ENCODE measurements around the gene DCTN4. TPM values are rescaled to one million over a fixed set of nuclear protein-coding genes. Genes with fewer than 3 reads are reported as not detected.

Gene DCTN4
- total and polyA plus RNA-seq, 5 donors from 2014 or later = 7.7 to 85.8 (median 10.2) TPM

DNA sequence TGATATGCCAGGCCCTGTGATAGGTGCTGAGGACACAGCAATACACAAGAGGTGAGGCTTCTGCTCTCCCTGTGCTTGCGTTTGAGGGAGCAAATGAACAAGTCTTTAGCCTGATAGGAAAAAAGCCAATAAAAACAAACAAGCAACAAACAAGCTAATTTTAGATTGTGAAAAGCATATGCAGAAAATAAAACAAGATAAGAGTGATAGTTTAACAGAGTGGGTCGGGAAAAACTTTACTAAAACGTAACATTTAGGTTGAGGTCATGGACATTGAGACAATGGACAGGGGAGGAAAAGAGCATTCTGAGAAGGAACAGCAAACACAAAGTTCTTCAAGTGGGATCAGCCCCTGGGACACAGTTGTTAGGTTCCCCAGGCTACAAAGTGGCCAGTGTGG, 24.0 kb upstream of the DCTN4 start:
- H3K27ac ChIP-seq (ENCODE audit: insufficient read depth, low read length, poor library complexity, severe bottlenecking) = peak overlapping the region; percentile 73
- H3K27me3 ChIP-seq (ENCODE audit: control insufficient read depth, insufficient read depth, low read length) = no peaks in the 10 kb centered on the region
- peak overlapping the region; percentile 91 to 96 (median 95) for H3K27ac Mint-ChIP-seq
- H3K27me3 Mint-ChIP-seq = peaks cover 1% of the 10 kb centered on the region
- peaks cover 39% of the 10 kb centered on the region for H3K4me1 ChIP-seq (ENCODE audit: control insufficient read depth, insufficient read depth, low read length, poor library complexity, severe bottlenecking)
- no peaks in the 10 kb centered on the region for H3K36me3 ChIP-seq (ENCODE audit: control insufficient read depth, insufficient read depth, low read length)
- peak overlapping the region; percentile 64 for H3K4me3 ChIP-seq (ENCODE audit: low read depth, low read length)
- H3K4me3 Mint-ChIP-seq = peak overlapping the region; percentile 49 to 82 (median 76)
- no peaks in the 10 kb centered on the region for H3K9me3 ChIP-seq (ENCODE audit: control insufficient read depth in 2 of 2, low read length in 2 of 2)
- ATAC-seq (ENCODE audit: low read depth in 2 of 2) = no peak
- no peaks in the 10 kb centered on the region for H3K9me3 Mint-ChIP-seq
- H3K36me3 Mint-ChIP-seq = no peaks in the 10 kb centered on the region
- no peak for DNase-seq
- H3K4me1 Mint-ChIP-seq = peaks cover 26 to 70% (median 39%) of the 10 kb centered on the region in 4 donors

DNA sequence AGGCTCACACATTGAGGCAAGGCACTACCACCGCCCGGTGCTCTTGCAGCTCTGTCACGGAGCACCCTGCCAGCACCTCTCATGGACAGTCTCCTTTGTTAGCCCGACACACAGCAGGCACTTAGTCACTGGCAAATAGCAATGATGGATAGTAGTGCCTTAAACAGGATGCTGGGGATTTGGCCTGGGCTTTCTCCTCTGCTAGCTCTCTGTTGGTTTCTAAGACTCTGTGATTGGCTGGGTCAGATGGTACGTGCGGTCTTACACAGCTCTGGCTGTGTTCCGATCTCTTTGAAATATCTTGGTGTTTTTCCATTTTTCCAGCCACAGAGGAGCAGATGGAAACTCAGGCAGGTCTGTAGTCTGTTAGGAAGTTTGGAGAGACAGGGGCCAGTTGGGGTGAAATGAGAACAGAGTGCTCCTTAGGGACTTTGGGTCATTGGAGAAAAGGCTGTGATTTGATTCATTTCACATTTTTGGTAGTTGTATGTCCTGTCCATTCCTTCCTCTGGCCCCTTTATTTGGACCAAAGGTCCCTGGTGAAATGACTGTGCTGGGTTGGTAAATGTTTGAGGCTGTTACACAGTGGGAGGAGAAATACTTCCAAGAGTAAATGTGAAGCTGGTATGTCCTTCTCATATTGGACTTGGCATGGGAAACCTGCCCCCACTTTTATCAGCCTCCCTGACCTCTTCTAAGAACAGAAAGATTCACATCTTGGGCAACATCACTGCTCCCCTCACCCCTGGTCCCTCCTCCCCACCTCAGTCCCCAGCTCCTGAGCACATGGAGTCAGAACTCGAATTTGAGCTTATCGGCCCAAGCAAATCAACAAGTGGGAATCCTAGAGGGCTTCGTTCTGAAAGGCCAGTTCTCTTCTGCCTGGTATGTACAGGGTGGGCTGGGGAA, 23.1 kb upstream of the DCTN4 start:
- Histone ChIP-seq H3K4me1 (ENCODE audit: control insufficient read depth, insufficient read depth, low read length, poor library complexity, severe bottlenecking) (peaks cover 39% of the 10 kb centered on the region), H3K27me3 (ENCODE audit: control insufficient read depth, insufficient read depth, low read length) (no peaks in the 10 kb centered on the region), H3K4me3 (ENCODE audit: low read depth, low read length) (no peak overlapping the region), H3K36me3 (ENCODE audit: control insufficient read depth, insufficient read depth, low read length) (no peaks in the 10 kb centered on the region), H3K27ac (ENCODE audit: insufficient read depth, low read length, poor library complexity, severe bottlenecking) (no peak overlapping the region), H3K9me3 (ENCODE audit: control insufficient read depth in 2 of 2, low read length in 2 of 2) (no peaks in the 10 kb centered on the region)
- Mint-ChIP-seq H3K9me3 (no peaks in the 10 kb centered on the region), H3K27me3 (peaks cover 8% of the 10 kb centered on the region), H3K4me3 (peak overlapping the region in 3 of 4 donors; percentile 27 to 38 (median 36)), H3K27ac (peak overlapping the region; percentile 6 to 91 (median 75)), H3K36me3 (no peaks in the 10 kb centered on the region), H3K4me1 (peaks cover 26 to 73% (median 40%) of the 10 kb centered on the region in 4 donors)
- DNase-seq (no peak), ATAC-seq (ENCODE audit: low read depth in 2 of 2) (no peak)

DNA sequence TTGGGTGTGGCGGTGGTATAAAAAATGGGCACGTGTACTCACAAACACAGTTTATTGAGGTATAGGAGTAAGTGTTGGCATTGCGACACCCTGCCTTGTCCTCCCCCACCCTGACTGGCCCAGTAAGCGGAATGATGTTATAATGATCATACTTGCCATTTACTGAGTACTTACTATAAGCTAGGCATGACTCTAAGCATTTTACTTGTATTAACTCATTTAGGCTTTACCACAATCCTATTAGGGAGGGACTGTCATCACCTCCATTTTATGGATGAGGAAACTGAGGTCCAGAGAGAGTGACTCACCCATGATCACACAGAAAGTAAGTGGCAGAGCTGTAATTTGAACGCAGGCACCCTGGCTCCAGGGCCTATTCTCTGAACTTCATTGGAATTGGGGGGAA, 22.0 kb upstream of the DCTN4 start:
- DNase-seq (no peak), ATAC-seq (ENCODE audit: low read depth in 2 of 2) (no peak)
- Mint-ChIP-seq H3K27ac (peak overlapping the region in 2 of 3 donors; percentile 65 to 91), H3K4me1 (peaks cover 26 to 71% (median 36%) of the 10 kb centered on the region in 4 donors), H3K27me3 (peaks cover 11% of the 10 kb centered on the region), H3K36me3 (no peaks in the 10 kb centered on the region), H3K4me3 (peak overlapping the region; percentile 4 to 71 (median 39)), H3K9me3 (no peaks in the 10 kb centered on the region)
- no peaks in the 10 kb centered on the region for H3K27me3 ChIP-seq (ENCODE audit: control insufficient read depth, insufficient read depth, low read length)
- peaks cover 39% of the 10 kb centered on the region for H3K4me1 ChIP-seq (ENCODE audit: control insufficient read depth, insufficient read depth, low read length, poor library complexity, severe bottlenecking)
- H3K27ac ChIP-seq (ENCODE audit: insufficient read depth, low read length, poor library complexity, severe bottlenecking) = no peak overlapping the region
- H3K9me3 ChIP-seq (ENCODE audit: control insufficient read depth in 2 of 2, low read length in 2 of 2) = no peaks in the 10 kb centered on the region
- H3K4me3 ChIP-seq (ENCODE audit: low read depth, low read length) = no peak overlapping the region
- no peaks in the 10 kb centered on the region for H3K36me3 ChIP-seq (ENCODE audit: control insufficient read depth, insufficient read depth, low read length)

DNA sequence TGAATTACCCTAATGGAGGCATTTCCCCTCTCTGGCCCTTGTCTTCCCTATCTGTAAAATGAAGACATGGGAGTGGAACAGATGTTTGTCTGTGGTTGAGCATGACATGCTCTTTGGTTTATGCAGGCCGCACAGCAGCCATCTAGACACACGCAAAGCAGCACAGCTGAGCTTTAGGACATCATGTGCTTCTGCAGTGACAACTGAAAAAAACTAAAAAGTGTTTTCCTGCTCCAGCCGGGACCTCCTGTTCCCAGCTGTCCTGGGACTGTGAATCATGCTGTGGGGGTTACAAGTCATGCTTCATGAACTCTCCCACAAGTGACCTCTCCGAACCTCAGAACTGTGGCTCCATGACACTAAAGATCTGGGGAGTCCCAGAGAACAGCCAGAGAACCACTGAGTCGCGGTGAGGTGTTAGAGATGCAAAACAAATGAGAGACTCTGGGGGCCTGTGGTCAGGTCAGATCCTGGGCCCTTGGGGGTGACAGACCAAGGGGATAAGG, 21.4 kb upstream of the DCTN4 start:
- Histone ChIP-seq H3K4me3 (ENCODE audit: low read depth, low read length) (no peak overlapping the region), H3K27ac (ENCODE audit: insufficient read depth, low read length, poor library complexity, severe bottlenecking) (no peak overlapping the region)

DNA sequence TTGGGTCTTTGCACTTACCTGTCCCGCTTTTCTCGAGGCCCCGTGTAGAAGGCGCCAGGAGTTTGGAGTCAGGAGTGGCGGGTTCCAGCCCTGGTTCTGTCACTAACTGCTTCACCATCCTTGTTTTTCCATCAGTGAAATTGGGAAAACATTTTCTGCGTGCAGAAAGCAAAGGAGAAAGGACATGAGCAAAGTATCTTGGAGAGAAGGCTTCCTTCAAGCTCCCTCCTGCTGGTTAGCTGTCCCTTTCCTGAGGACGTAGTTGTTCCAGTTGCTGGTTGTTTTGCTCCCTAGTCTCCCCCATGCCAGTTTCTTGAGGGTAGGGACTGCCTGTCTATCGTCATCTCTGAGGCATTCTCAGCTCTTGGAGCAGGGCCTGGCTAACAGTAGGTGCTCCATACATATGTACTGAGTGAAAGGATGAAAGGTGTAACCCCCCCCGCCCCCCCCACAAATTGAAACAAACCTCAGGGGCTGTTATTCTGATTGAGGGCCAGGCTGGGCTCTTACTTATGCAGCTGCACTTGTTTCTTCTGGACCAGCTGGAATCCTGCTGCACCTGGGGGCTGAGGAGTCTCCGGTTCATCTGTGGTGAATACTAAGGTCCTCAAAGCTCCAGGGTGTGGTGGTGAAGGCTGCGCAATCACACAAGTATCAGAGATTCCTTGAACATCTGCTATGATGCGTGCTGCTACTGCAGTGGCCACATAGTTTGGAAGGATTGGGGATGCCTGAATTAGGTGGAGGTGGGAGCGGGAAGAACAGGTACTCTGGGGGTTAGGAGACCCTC, 20.8 kb upstream of the DCTN4 start:
- Mint-ChIP-seq H3K27ac (peak overlapping the region; percentile 67 to 95 (median 91)), H3K4me1 (peaks cover 22 to 66% (median 33%) of the 10 kb centered on the region in 4 donors), H3K36me3 (no peaks in the 10 kb centered on the region), H3K9me3 (no peaks in the 10 kb centered on the region), H3K4me3 (peak overlapping the region; percentile 93 to 97 (median 96)), H3K27me3 (peaks cover 17% of the 10 kb centered on the region)
- Histone ChIP-seq H3K4me3 (ENCODE audit: low read depth, low read length) (peak overlapping the region; percentile 37), H3K4me1 (ENCODE audit: control insufficient read depth, insufficient read depth, low read length, poor library complexity, severe bottlenecking) (peaks cover 36% of the 10 kb centered on the region), H3K36me3 (ENCODE audit: control insufficient read depth, insufficient read depth, low read length) (no peaks in the 10 kb centered on the region), H3K27me3 (ENCODE audit: control insufficient read depth, insufficient read depth, low read length) (no peaks in the 10 kb centered on the region), H3K9me3 (ENCODE audit: control insufficient read depth in 2 of 2, low read length in 2 of 2) (no peaks in the 10 kb centered on the region), H3K27ac (ENCODE audit: insufficient read depth, low read length, poor library complexity, severe bottlenecking) (no peak overlapping the region)
- ATAC-seq (ENCODE audit: low read depth in 2 of 2) (no peak), DNase-seq (no peak)

More for the DNA sequence above, 21.4 kb upstream of the DCTN4 start:
- Mint-ChIP-seq H3K4me3 (peak overlapping the region; percentile 4 to 73 (median 70)), H3K36me3 (no peaks in the 10 kb centered on the region), H3K27me3 (peaks cover 17% of the 10 kb centered on the region), H3K9me3 (no peaks in the 10 kb centered on the region), H3K4me1 (peaks cover 26 to 70% (median 35%) of the 10 kb centered on the region in 4 donors), H3K27ac (peak overlapping the region in 2 of 3 donors; percentile 65 to 91)
- Histone ChIP-seq H3K9me3 (ENCODE audit: control insufficient read depth in 2 of 2, low read length in 2 of 2) (no peaks in the 10 kb centered on the region), H3K36me3 (ENCODE audit: control insufficient read depth, insufficient read depth, low read length) (no peaks in the 10 kb centered on the region), H3K27me3 (ENCODE audit: control insufficient read depth, insufficient read depth, low read length) (no peaks in the 10 kb centered on the region), H3K4me1 (ENCODE audit: control insufficient read depth, insufficient read depth, low read length, poor library complexity, severe bottlenecking) (peaks cover 39% of the 10 kb centered on the region)
- ATAC-seq (ENCODE audit: low read depth in 2 of 2) (no peak), DNase-seq (peak in 1 of 3 donors; percentile 24)

DNA sequence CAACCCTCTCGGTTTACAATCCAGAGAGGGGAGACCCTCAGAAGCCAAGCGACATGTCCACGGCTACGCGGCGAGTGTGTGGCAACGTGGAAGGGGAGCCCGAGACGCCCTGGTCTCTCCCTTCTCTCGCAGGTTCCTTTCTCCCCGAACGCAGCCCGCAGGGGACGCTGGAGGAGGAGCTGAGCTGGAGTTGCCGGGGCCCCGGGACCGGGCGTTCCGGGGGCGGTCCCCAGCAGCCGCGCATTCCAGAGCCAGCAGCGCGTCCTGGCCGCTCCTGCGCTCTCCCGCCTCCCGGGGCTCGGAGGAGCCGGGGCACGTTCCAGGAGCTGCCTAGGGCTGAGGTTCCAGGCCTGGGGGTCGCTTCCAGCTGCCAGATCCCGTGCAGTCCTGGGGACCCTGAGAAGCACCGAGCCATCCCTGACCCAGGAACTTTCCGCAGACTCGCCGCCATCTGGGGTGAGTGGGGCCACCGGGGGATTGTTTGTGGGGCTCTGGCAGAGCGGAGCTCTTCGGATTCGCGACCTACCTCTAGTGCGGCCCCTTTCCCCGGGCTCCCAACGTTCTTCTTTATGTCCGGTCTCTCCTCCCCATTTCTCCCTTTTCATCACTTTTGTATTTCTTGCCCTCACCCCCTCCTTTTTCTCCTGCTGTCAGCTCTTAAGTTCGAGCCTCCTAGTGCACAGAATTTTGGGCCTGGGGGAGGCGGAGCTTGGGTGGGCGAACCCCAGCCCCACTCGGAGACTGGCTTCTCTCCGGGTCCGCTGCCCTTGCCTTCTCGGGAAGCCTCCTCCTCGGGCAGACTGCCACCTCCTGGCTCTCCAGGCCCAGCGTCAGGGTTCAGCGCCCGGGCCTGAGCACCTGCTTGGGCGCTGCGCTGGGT, 19.9 kb upstream of the DCTN4 start, which contains the start of gene SMIM3:
Gene SMIM3 (plus strand): TSS at position 241 of the 880 bp plus-strand sequence. CDS start 16,684 bp downstream, outside the sequence.
- no peaks in the 10 kb centered on the region for H3K9me3 ChIP-seq (ENCODE audit: control insufficient read depth in 2 of 2, low read length in 2 of 2)
- H3K27ac Mint-ChIP-seq = peak within 1 kb of the TSS; percentile 52 to 95 (median 91)

More for the DNA sequence above, 19.9 kb upstream of the DCTN4 start, which contains the start of gene SMIM3:
- Mint-ChIP-seq H3K36me3 (no peaks in the 10 kb centered on the region), H3K9me3 (no peaks in the 10 kb centered on the region), H3K27me3 (peaks cover 17% of the 10 kb centered on the region), H3K4me1 (peaks cover 17 to 57% (median 27%) of the 10 kb centered on the region in 4 donors), H3K4me3 (peak within 1 kb of the TSS; percentile 93 to 97 (median 96))
- Histone ChIP-seq H3K27me3 (ENCODE audit: control insufficient read depth, insufficient read depth, low read length) (peaks cover 4% of the 10 kb centered on the region), H3K4me1 (ENCODE audit: control insufficient read depth, insufficient read depth, low read length, poor library complexity, severe bottlenecking) (peaks cover 28% of the 10 kb centered on the region), H3K36me3 (ENCODE audit: control insufficient read depth, insufficient read depth, low read length) (no peaks in the 10 kb centered on the region), H3K4me3 (ENCODE audit: low read depth, low read length) (peak within 1 kb of the TSS; percentile 80), H3K27ac (ENCODE audit: insufficient read depth, low read length, poor library complexity, severe bottlenecking) (peak within 1 kb of the TSS; percentile 52)
- ATAC-seq (ENCODE audit: low read depth in 2 of 2) (peak; percentile 47 to 51), DNase-seq (peak; percentile 39 to 80 (median 51))

All from CD4-positive, CD25-positive, alpha-beta regulatory T cell (primary cell).